HG03139 (cell line): Measurements from ENCODE around the gene RCAN2.

Source experiments
- ATAC-seq: cut with Tn5 transposase; IDR thresholded peaks from one replicate; pipeline ENCODE4 v1.9.1; 2021; ENCODE audit not compliant: unreplicated experiment

RCAN2 gene

DNA sequence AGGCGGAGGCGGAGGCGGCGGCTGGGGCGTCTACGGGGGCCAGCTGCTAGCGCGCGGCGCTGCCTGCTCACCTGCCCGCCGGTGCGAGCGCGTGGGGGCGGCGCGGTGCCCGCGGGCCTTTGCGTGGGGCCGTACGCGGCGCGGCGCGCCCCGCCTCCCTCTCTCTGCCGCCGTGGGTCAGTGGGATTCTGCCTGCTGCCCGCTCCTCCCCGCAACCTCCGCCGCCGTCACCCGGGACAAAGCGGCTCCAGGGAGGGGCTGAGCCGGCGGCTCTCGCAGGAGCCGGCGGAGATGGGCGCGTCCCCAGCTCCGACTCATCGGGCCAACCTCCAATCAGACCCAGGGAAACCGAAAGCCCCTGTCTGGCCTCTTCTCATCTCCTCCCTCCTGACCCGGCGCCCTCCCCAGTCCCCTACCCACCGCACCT, at the start of gene RCAN2:
Gene RCAN2, minus strand, starts transcription at position 249 of the 427 bp plus-strand sequence.
- no peak for ATAC-seq

DNA sequence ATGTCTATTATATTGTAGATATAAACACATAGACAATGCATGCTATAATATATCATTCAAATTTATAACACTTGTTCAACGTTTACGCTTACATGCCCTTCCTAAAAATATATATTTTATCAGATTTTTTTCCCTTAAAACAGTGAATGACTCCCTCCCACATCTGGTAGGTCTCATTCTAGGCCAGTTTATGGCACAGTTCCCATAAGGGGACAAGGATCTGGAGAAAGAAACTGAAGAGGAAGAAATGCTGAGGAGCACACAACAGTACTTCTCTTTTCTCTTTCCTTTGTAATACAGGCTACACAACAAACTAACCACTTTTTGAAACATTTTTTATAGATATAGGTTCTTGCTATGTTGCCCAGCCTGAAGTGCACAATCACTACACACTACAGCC, 48.6 kb upstream of the RCAN2 start:
- ATAC-seq: no peak

DNA sequence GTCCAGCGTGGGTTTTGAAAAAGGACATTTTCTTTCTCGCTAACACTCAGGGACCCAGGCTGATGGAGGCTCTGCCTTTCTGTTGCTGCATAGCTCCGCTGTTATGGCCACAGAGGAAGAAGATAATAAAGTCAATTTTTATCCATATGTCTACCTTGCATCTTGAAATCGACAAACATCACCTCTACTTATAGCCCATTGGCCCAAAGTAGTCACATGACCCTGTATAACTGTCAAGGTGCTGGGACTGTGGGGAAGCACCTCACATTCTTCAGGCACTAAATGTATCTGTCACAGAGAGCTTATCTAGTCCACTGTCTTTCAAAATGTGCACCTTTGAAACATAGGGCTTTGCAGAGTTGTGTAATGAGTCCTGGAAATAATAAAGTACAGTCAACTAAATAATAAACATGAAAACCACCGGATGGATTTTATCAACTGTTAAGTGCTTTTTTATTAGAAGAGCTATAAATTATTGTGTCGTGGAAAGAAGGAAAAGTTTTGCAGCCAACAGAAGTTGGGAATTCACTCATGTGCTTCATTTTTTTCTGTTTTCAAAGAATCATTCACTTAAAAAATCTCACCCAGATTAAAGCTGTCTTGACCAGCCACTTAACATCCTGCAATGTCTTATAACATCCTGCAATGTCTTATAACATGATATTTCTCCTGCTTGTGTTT, 47.7 kb upstream of the RCAN2 start:
- no peak for ATAC-seq

DNA sequence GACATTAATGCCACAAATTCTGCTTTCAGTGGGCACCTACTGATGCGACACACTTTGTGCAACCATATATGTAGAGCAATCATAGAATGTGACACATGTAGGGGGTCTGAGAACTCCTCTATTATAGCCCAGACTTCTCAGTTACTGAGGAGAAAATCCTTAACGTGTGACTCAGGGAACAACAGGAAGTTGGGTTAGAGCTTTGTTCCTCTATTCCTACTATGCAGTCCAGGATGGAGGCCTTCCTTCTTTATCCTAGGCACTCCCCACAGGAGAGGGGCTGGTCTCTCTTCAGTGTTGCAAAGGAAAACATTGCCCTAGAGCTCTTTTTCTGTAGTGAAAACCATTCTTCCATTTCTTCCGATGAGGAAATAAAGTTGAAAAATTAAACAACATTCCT, 39.6 kb upstream of the RCAN2 start:
- ATAC-seq: no peak

DNA sequence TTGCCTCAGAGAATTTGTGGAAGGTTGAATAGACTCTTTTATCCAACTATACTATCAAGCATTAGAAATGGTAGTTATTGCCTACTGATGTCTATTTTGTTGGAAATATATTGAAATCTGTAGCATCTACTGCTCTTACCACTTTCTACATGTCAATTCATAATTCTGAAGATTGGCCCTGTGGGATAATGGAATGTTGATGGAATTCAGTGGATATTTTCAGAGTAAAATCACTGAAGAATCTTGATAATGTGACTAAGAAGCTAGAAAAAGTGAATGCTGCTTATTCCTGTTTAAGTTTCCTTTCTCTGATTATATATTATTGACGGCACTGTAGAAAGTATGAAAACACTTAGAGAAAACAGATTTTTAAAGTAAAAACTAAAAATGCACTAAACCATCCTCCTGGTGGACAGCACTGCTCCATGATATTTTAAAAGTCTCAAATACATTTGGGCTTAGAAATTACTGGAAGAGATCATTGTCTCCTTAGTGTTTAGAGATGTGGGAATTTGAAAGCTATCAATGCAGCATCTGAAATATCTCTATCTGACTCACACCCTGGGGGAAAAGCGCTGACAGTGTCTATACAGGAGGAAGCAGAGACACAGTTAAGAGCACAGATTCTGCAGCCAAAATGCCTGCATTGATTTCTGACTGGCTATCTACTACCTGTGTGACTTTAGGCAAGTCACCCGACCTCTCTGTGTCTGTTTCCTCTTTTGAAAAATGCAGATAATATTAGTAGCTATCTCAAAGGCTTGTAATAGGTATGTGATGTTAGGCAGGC, 37.9 kb upstream of the RCAN2 start:
- no peak for ATAC-seq

DNA sequence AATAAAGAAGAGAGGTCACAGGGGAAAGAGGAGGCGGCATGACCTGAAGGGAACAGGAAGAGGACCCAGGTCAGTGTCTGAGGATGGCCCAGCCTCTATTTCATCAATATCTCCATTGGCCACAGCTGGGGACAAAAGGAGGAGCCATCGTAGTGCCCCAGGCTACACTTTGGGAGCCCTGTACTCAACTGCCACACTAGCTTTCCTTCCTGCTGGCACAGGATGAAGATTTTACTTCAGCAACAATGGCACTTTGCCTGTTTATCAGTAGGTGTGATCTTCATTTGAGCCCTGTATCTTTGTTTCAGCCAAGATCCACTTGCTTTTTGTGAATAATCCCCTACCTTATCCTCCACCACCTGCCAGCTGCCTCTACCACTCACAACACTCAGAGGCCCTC, 35.4 kb upstream of the RCAN2 start:
- ATAC-seq: no peak

DNA sequence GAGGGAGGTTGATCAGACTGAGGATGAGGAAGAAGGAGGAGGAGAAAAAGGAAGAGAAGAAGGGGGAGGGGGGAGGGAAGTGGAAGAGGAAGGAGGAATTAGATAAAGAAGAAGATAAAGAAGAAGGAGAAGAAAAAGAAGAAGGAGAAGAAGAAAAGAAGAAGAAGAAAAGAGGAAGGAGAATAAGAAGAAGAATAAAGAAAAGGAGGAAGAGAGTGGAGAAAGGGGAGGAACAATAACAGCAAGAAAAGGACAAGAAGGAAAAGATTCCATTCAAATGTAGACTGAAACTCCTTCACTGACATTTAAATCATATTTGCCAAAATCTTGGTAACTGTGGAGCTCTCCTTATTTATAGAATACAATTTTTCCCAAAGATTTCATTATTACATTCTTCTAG, 34.3 kb upstream of the RCAN2 start:
- ATAC-seq: no peak

DNA sequence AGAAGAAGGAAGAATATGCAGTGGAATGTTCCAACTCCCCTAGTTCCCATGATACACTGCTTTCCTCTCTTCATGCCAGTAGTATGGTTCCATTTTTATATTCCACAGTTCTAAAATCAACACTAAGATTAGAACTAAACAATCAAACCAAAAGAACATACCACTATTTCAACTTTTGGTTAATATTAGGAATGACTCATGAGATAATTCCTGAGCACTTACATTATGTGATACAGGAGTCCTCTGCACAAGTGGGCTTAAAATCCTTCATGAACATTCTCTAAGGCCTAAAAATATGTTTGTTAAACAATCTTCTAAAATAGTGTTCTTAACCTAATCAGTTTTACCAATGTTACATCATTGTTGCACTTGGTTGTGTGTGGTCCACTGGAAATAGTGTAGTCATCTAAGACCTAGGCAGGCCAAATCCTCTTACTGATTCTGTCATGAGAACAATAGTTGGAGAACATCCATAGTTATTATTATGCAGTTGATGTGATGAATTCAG, 30.3 kb upstream of the RCAN2 start:
- ATAC-seq: no peak

DNA sequence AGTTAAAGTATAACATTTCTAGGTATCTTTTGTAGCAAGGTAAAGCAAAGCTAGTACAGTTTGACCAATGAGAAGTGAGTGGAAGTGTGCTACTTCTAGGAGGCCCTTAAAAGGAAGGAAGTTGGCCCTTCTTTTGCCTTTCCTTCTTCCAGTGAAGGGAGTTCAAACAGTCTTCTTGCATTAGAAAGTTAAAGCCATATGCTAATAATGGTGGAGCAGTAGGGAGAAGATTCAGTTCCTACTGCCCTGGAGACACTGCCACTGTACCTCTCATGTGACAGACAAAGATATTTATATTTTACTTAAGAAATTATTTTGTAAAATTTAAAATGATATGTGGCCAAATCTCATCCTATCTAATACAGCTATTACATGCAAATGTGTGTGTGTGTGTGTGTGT, 26.0 kb upstream of the RCAN2 start:
- ATAC-seq: no peak

DNA sequence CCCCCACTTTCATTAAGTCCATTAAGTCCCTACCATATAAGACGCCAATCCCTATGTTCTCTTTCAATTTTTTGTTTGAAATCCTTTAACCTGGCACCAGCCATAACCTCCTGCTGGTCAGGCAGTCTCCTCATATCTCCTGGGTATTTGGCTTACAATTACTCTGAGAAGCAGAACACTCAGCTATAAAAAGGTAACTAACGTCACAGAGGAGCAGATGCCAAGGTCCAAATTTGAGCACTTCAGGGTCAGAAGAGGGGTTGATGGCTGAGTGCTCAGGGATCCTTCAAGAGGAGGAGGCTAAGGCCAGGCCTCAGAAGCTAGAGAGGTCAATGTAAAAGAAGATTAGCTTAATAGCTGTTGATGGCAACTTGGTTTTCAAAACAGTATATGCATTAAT, 22.3 kb upstream of the RCAN2 start:
- ATAC-seq: no peak

DNA sequence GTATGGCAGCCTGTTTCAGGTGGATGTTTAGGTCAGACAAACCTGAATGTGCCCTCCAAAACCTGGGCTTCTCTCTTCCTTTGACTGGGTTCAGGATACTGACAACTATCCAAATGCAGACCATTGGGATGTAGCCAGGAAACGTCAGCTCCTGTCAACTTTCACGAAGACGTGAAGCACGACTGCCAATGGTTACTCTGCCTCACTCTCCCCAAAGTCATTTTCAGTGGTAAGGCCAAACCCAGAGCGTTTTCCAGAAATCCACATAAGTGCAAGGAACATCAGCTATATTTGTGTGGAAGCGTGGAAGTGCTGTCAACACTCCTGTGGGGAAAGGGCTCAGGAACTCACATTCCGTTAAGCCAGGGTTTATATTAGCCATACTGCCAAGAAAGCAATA, 20.1 kb upstream of the RCAN2 start:
- no peak for ATAC-seq

DNA sequence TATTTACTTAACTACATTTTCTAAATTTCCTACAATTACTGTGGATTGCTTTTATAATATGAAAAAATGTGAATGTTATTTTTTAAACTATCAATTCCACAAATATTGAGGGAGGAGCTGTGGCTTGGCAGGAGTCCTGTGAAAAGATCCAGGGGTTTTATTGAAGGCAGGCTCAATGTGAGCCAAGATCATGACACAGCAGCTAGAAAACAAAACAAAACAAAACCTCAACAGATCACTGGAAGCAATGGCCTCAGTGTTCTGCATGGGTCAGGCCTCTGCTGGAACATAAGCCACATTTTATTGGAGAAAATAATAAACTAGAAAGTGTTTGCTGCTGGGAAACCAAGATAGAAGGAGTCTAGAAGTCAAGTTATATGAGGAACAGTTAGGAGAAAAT, 19.4 kb upstream of the RCAN2 start:
- ATAC-seq: no peak

DNA sequence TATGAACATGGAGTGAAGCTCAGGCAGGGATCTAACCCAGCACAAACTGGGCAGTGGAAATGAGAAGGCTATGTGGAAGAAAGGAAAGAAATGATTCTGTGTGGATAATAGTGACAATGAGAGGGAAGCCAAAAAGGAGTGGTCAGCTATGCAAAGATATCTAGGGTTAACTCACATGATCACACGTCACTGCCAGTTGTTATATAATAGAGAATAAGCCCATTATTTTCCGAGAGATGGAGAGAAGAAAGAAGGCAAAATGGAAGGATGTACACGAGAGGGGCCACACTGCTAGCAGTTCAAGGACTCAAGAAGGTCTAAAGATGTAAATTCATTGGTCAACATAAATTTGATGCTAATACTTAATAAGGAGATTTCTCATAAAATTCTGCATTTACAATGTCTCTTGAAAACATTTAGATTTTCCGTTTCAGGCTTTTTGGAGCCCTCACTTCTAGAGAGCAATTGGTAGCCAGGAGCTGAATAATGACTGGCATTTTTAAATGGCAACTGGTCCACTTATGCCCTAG, 18.8 kb upstream of the RCAN2 start:
- no peak for ATAC-seq

DNA sequence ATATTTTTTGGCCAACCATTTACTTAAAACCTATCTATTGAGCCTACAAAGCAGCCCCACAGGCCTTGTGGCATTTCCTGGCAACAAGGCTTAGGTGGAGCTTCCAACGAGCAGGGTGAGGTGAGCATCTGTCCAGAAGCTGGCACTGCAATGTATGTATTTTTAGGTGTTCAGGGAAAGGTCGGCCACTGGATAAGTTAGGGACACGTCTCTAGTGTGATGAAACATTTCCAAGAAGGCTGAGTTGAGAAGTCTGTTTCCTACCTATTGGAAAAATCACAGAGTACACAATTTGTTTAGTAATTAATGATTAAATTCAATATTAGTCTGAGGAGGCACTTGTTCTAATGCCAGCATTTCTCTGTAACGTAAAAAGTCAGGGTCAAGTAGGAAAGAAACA, 17.8 kb upstream of the RCAN2 start:
- ATAC-seq: no peak

DNA sequence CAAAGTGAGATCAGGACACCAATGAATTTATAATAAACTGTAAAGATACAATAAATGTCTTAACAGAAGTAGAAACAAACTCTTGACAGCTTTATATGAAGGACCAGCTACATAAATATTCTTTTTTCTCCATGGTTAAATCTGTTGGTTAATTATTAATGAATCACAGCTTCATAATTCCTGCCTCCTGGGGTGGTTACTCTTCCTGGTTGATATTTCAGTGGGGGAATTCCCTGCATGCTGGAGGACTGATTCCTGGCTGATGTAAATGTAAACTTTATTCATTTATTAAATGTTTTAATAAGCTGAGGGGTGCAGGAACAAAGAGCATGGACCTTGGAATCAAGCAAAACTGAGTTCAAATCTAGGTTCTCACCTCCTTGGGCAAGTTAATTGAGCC, 16.2 kb upstream of the RCAN2 start:
- ATAC-seq: no peak

DNA sequence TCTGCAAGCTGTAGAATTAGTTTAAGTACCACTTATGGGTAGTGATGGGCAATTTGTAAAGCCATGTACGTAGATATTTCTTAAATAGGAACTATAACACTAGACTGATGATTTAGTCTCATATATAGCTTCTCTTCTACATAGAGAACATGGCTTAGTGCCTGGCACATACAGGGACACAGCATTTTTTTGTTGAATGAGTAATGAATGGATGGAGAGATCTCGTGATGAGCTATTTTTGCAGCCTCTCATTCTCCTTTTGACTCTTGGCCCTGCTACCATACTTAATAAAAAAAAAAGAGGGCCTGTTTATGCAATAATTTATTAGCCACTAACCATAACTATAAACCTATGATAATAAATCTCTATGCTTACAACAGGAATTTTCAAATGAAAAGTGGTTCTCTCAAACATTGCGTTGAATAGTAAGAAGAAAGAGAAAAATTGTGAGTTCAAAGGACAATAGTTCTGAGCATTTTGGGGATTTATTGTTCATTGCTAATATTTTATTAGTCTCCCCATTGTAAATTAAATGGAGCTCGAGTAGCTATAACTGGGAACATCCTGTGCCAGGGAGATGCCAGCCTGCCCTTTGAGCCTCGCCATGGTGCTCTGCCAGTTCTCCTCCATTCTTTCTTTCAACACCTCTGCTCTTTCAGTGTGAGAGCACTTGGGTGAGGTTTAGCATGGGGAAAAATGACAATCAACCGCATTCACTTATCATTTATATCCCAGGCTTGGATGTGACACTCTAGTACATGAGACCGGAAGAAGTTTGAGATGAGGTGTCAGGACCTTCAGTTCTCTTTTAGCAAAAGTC, 14.7 kb upstream of the RCAN2 start:
- ATAC-seq: no peak

DNA sequence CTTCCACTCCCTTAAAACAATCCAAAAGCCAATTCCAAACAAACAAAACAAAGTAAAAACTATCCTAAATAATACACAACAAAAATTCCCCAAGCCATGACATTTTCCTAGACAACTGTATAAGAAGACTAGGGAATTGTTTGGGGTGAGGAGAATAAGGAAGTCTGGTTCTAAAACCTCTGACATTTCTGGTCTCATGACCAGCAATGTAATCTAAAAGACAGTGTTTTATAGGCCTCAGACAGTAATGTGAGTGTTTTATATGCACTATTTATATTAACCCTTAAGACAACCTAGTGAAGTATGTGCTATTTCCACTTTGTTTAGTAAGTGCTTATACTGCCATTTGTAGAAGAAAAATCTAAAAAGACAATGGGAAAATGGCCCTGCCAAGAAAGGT, 13.0 kb upstream of the RCAN2 start:
- ATAC-seq: no peak

DNA sequence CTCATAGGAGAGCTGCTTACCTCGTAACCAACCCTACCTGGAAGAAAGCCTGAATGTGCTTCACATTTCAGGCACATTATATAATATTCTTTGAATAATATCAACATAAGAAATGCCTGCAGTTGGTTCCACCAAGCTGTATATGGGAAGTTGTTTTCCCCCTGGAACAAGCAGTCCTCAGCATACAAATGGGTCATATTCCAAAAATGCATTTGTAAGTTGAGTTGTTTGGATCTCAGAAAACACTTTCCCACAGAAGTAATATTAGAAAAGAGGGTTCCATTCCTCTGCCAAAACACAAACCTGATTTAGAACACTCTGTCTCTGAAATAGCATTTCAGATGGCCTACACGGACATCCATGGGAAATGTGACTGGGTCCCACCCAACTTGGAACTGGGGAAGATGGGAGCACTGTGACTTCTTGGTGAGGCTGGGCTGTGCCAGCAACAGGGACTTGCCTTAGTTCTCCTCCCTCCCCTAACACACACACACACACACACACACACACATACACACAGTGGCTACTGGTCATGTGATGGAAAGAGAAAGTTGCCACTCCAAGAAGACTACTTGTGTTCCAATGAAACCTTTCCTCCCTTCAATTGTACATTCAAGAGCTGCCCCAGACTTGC, 11.4 kb upstream of the RCAN2 start:
- ATAC-seq: no peak

DNA sequence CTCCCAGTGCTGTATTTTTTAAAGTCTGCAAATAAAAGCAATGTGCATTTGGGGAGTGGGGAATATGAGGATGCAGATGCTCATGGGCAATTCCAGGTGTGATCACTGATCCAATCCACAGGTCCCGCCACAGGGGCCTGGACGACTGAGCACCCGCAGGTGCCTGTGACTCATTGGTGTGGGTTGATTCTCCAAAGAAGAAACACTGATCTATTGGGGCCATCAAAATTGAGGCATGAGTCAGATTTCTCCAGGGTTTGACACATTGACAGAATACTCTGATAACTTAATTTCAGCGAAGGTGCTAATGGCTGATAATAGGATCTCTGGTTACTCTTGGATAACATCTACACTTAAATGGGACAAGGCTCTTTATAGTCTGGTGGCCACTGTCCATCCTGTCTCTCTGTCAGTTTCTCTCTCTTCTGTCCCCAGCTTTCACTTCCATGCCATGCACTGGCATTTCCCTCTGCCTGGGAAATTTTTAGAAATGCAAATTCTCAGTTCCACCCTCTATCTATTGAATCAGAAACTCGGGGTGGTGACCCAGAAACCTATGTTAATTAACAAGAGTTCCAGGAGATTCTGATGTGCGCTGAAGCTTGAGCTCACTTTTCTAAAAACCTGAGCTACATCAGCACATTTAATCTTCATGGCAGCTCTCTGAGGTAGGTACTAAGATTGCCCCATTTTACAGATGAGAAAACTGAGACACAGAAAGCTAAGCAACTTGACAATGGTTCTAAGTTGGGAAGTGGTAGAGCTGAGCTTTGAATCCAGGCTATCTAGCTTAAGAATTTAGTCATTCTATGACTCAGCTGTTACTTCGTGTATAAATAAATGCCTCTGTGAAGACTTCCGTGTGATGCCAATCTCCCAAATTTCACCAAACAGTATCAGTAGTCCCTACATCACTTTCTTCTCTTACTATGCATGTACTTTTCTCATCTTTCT, 10.2 kb upstream of the RCAN2 start:
- no peak for ATAC-seq

DNA sequence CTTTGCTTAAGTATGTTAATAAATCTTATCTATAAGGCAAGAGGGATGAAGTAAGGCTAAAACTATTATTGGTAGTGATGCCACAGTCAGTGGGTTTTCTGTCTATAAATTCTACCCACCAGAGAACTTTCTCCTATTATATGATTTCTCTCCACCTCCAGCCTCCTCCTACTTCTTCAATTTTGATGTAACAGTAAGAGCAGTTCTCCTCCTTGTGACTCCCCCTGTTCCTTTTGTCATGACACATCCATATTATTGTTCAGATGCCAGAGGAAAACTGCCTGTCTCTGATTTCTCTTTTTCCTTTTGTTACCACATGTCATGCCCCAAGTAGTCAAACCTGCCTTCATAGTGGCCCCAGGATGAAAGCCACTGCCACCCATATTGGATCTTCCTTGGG, 9.1 kb upstream of the RCAN2 start:
- no peak for ATAC-seq
